Hepatocyte (in vitro differentiated cells): ENCODE results near the gene MAD1L1. TPM values are rescaled to one million over a fixed set of nuclear protein-coding genes. Genes with fewer than 3 reads are reported as not detected.

Experiments used
- DNase-seq: peaks from one replicate; pipeline ENCODE4 v3.0.0-alpha.2; 2016; ENCODE audit warnings: low spot score
- H2AFZ ChIP-seq: fragments of 200-600 bp; sonication (generic); 2 replicates; pipeline ENCODE4 v1.6.0; 2016; ENCODE audit warnings: antibody characterized with exemption, mild to moderate bottlenecking
- H3K27ac ChIP-seq: fragments of 200-600 bp; sonication (generic); 2 replicates; pipeline ENCODE4 v1.5.1; 2016; ENCODE audit warnings: mild to moderate bottlenecking
- H3K27me3 ChIP-seq: fragments of 200-600 bp; sonication (generic); 2 replicates; pipeline ENCODE4 v1.6.1; 2016
- H3K36me3 ChIP-seq: fragments of 200-600 bp; sonication (generic); replicated peaks from 2 replicates; pipeline ENCODE4 v1.5.1; 2016; ENCODE audit warnings: low read depth; ENCODE audit not compliant: insufficient read depth
- H3K4me1 ChIP-seq: fragments of 200-600 bp; sonication (generic); 2 replicates; pipeline ENCODE4 v1.5.1; 2016; ENCODE audit warnings: mild to moderate bottlenecking, moderate library complexity; ENCODE audit not compliant: insufficient read depth
- H3K4me2 ChIP-seq: fragments of 200-600 bp; sonication (generic); 2 replicates; pipeline ENCODE4 v1.6.0; 2016
- H3K4me3 ChIP-seq: fragments of 200-600 bp; sonication (generic); 2 replicates; pipeline ENCODE4 v1.5.1; 2016; ENCODE audit warnings: mild to moderate bottlenecking
- H3K79me2 ChIP-seq: fragments of 200-600 bp; sonication (generic); 2 replicates; pipeline ENCODE4 v1.6.0; 2017; ENCODE audit warnings: mild to moderate bottlenecking
- H3K9me2 ChIP-seq: fragments of 200-600 bp; sonication (generic); replicated peaks from 2 replicates; pipeline ENCODE4 v1.6.0; 2017; ENCODE audit warnings: mild to moderate bottlenecking; ENCODE audit not compliant: insufficient read depth
- H3K9me3 ChIP-seq: fragments of 200-600 bp; sonication (generic); 2 replicates; pipeline ENCODE4 v1.5.1; 2016; ENCODE audit warnings: low read depth, mild to moderate bottlenecking
- H4K20me1 ChIP-seq: fragments of 200-600 bp; sonication (generic); 2 replicates; pipeline ENCODE4 v1.6.0; 2016; ENCODE audit warnings: mild to moderate bottlenecking; ENCODE audit not compliant: insufficient read depth, poor library complexity, severe bottlenecking
- CTCF ChIP-seq: fragments of 200-600 bp; sonication (generic); IDR thresholded peaks from 2 replicates; pipeline ENCODE4 v1.5.1; 2016; ENCODE audit warnings: antibody characterized with exemption, mild to moderate bottlenecking; ENCODE audit not compliant: poor library complexity
- EZH2 ChIP-seq: fragments of 200-600 bp; sonication (generic); IDR thresholded peaks from 2 replicates; pipeline ENCODE4 v1.6.1; 2016; ENCODE audit warnings: antibody characterized with exemption, mild to moderate bottlenecking, borderline replicate concordance
- EZH2phosphoT487 ChIP-seq: fragments of 200-600 bp; sonication (generic); IDR thresholded peaks from one replicate; pipeline ENCODE4 v1.6.1; 2018; ENCODE audit warnings: antibody characterized with exemption, mild to moderate bottlenecking, low read depth, moderate library complexity; ENCODE audit not compliant: unreplicated experiment, severe bottlenecking
- WGBS: methylation state at CpG from one replicate; pipeline ENCODE4 v1.1.6; 2016; ENCODE audit warnings: low lambda C conversion rate; ENCODE audit errors: missing lambda C conversion rate; 5-methylcytosine and 5-hydroxymethylcytosine counted together
- polyA plus RNA-seq: library from polyadenylated mRNA; unstranded; fragments of >200 nt; fragmentation: Nextera tagmentation; extraction: Ambion mirVana; gene quantifications from 2 replicates; pipeline ENCODE4 v1.2.1, GENCODE V29; 2016
- total RNA-seq: library from RNA; depleted of rRNA; stranded (reverse); fragments of >200 nt; gene quantifications from 2 replicates; pipeline ENCODE4 v1.2.3, GENCODE V29; 2014

MAD1L1 gene
- total and polyA plus RNA-seq, 2 experiments from 2014 or later = 30.7 to 31.0 TPM

- Histone ChIP-seq H4K20me1 (no peaks in the 10 kb centered on the region), H3K4me3 (no peak overlapping the region), H3K27me3 (no peaks in the 10 kb centered on the region), H3K4me1 (peaks cover 25% of the 10 kb centered on the region), H3K27ac (no peak overlapping the region), H3K36me3 (no peaks in the 10 kb centered on the region), H2AFZ (no peak overlapping the region), H3K79me2 (no peaks in the 10 kb centered on the region), H3K4me2 (peak overlapping the region; percentile 34), H3K9me3 (no peaks in the 10 kb centered on the region), H3K9me2 (no peaks in the 10 kb centered on the region)
- DNase-seq = peak; percentile 43
- WGBS = 87% methylated on average over 20 of the region's 20 CpGs
- no peak for TF ChIP-seq EZH2
- no peak for TF ChIP-seq EZH2phosphoT487
- TF ChIP-seq CTCF = peak; percentile 36
Observed at GRCh38 chr7:2202901-2203765, 29.6 kb downstream of the MAD1L1 start.

GRCh38 chr7:2202361-2202761 lies 30.4 kb downstream of the MAD1L1 start:
- Histone ChIP-seq H3K27ac (no peak overlapping the region), H3K4me2 (no peak overlapping the region), H3K9me2 (no peaks in the 10 kb centered on the region), H4K20me1 (no peaks in the 10 kb centered on the region), H3K4me3 (no peak overlapping the region), H3K36me3 (no peaks in the 10 kb centered on the region), H3K9me3 (no peaks in the 10 kb centered on the region), H3K4me1 (peaks cover 25% of the 10 kb centered on the region), H3K79me2 (no peaks in the 10 kb centered on the region), H2AFZ (no peak overlapping the region), H3K27me3 (no peaks in the 10 kb centered on the region)
- DNase-seq = no peak
- 82% methylated on average over 14 of the region's 14 CpGs for WGBS
- TF ChIP-seq EZH2 (no peak), CTCF (no peak), EZH2phosphoT487 (no peak)

GRCh38 chr7:2201686-2202360 lies 30.9 kb downstream of the MAD1L1 start:
- H3K9me2 ChIP-seq = no peaks in the 10 kb centered on the region
- H3K79me2 ChIP-seq = no peaks in the 10 kb centered on the region
- no peak overlapping the region for H3K4me3 ChIP-seq
- H3K36me3 ChIP-seq = no peaks in the 10 kb centered on the region
- 89% methylated on average over 26 of the region's 31 CpGs for WGBS
- H2AFZ ChIP-seq = no peak overlapping the region
- TF ChIP-seq EZH2 (no peak), EZH2phosphoT487 (no peak), CTCF (no peak)
- no peaks in the 10 kb centered on the region for H3K9me3 ChIP-seq
- H3K4me2 ChIP-seq = no peak overlapping the region
- H3K27me3 ChIP-seq = no peaks in the 10 kb centered on the region
- no peak for DNase-seq
- H3K27ac ChIP-seq = no peak overlapping the region
- H4K20me1 ChIP-seq = no peaks in the 10 kb centered on the region
- H3K4me1 ChIP-seq = peaks cover 25% of the 10 kb centered on the region
